Measurements from ENCODE around the gene HMCN2.
"Not testable (repeated sequence)": the region's sequence is repeated elsewhere in the genome, so short reads cannot be mapped to it uniquely, and the experiment has no call there.

The HMCN2 gene

DNA sequence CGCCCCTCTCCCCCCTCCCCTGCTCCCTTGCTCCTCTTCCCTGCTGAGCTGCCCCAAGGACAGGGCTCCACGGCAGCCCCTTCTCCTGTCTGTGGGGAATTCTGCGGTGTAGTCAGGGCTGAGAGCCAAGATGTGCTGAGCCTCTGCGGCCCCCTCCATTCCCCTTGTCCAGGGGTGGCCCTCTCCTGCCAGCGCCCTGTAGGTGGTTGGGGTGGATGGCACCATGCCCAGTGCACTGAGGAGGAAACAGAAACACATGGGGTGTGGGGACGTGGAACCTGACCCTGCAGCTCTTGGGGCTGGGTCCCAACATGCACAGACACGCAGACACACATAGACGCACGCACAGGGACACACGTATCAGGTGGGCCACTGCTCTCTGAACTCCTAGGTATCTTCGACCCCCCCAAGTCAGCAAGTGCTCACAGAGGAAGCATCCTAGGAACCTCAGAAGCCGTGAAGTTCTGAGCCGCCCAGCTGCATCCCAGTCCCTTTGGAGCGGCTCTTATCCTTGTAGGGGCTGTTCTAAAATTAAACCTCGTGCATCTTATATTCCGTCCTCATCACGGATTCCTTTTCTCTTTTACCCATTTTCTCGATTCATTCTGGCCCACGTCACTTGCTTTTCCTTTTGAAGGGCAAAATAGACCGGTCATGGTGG, 64.8 kb downstream of the HMCN2 start:
- DNase-seq (ENCODE audit: low read depth in 4 of 4, low spot score in 1 of 4), result no peak

DNA sequence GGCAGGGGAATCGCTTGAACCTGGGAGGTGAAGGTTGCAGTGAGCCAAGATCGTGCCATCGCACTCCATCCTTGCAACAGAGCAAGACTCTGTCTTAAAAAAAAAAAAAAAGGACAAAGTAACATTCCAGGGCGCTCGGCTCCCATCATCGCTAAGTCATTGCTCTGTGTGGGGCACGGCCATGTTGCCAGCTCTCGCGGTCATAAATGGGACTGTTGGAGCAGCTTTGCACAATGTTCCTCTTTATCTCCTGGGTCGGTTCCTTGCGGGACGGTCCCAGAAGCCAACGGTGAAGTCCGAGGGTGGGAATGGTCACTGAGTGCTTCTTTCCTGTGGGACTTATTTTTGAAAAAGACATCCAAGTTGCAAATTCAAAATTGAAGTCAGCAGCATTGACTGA, 65.5 kb downstream of the HMCN2 start:
- no peak for DNase-seq (ENCODE audit: low read depth in 4 of 4, low spot score in 1 of 4)

DNA sequence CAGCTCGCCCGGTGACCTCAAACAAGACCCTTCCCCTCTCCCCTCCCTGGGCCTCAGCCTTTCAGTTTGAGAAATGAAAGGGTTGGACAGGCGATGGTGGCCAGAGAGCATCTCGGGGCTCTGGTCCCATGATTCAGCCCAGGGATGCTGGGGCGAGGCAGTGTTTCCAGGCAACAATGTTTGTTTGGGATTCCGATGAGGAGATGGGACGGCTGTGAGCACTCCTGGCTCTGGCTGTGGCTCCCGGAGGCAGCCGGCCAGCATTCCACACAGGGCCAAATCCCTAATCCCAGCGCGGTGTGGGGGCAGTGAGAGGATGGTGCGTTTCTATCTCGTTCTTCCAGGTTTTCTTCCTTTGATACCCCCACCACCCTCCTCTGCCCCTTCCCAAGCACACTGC, 66.0 kb downstream of the HMCN2 start:
- DNase-seq (ENCODE audit: low read depth in 4 of 4, low spot score in 1 of 4), result no peak

DNA sequence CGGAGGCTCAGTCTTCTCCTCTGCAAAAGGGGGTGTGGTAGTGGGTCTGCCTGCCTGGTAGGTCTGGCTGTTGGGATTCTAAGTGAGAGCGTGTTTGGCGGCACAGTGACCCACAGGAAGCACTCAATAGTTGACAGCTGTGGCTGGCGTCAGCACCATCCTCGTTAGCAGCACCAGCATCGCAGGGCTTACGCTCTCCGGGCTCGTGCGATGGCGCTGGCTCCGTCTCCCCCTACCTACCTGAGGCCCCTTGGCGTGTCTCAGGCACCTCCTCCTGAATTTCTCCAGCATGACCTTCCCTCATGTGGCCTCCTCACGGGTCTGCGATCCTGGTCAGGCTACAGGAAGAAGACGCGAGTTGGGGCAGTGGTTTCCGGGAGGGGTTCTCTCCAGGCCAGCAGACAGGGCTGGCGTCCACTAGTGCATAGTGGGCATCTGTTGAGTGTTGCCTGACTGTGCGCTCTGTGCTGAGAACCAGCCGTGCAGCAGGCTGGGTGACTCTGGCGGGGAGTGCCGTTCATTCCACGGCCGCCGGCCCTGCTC, 66.9 kb downstream of the HMCN2 start:
- no peak for DNase-seq (ENCODE audit: low read depth in 4 of 4, low spot score in 1 of 4)

DNA sequence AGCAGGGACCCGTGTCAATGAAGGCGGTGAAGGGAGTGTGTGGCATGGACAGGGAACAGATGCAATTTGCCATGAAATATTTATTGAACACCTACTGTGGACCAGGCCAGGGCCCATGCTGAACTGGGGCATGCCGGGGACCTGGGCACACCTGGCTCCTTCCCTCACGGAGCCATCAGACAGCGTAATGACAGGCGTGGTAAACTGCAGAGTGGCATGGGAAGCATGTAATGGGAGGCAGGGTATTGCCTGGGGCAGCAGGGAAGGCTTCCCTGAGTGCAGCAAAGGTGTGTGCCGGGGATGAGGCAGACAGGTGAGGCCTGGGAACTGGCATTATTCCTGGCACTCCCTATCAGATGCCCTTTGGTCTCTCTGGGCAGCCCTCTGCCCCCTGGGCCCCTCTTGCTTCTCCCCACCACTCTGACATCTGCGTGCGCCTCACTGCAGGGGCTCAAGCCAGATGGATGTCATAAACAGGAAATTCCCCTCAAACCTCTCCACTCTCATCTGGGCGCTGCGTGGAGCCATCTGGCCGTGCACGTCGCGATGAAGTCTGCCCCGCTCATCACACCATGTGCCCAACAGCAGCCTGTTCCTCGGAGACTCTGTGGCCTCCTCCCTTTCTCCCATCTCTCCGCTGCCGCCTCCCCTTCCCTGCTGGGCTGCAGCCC, 67.6 kb downstream of the HMCN2 start:
- DNase-seq (ENCODE audit: low read depth in 4 of 4, low spot score in 1 of 4), result no peak

DNA sequence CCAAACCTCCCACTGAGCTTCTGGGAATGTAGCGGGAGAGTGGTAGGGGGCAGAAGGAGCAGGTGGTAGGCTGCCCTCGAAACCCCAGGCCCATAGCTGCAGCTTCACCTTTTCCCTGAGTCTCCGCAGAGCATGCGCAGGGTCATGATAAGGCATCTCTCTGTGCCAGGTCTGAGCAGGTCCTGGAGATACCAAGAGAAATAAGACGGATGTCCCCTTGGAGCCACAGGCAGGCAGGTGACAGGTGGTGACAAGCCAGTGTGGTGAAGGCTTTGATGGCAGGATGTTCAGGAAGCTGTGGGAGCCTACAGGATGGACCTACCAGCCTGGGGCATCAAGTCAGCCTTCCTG, 68.1 kb downstream of the HMCN2 start:
- DNase-seq (ENCODE audit: low read depth in 4 of 4, low spot score in 1 of 4), result no peak

DNA sequence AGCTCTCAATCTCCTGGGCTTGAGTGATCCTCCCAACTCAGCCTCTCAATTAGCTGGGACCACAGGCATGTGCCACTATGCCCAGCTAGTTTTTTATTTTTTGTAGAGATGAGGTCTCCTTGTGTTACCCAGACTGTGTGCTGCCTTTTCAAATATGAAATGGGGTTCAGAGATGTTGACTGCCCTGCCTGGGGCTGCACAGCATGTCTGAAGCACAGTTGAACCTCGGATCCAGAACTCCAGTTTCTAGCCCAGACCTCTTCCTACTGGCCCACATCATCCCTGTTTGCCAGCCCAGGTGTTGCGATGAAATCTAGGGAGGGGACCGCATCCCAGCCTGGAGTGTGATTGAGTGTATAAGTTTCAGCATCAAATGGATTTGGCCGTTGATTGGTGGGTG, 69.4 kb downstream of the HMCN2 start:
- no peak for DNase-seq (ENCODE audit: low read depth in 4 of 4, low spot score in 1 of 4)

DNA sequence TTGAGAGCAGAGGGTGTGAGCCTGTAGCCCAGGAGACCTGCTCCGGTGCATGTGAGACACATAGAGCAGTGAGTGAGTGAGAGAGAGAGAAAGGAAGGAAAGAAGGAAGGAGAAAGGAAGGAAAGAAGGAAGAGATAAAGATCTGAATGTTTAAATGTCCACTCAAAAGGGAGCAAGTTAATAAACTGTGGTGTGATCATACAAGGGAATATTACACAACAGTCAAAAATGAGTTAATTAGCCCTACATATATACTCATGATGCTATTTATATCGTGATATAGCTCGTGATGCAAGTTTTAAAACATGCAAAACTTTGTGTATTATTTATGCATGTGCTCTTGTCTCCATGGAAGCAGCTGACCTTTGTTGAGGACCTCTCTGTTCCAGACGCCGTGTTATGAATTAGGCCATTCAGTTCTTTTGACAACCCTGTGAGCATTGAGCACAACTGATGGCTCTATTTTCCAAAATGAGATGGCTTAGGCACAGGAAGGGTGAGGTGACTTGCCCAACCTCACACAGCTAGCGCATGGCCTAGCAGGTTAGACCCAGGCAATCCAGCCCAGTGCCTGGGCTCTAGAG, 70.6 kb downstream of the HMCN2 start:
- no peak for DNase-seq (ENCODE audit: low read depth in 4 of 4, low spot score in 1 of 4)

DNA sequence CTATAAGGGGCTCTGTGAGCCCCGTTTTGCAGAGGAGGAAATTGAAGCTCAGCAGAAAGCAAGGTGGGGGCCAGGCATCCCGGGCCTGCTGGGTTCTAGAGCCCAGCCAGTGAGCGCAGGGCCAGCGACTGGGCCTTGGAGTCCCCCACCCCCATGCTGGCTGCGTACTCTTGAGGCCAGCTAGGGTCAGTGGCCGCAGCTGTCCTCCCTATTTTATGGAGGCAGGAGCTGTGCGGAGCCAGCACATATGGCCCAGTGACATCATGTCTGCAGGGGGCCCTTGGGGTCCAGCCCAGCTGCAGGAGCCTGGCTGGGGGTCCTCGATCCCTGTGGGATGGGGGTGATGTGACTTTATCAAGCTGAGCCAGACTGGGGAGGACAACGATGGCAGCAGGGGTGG, 71.3 kb downstream of the HMCN2 start:
- no peak for DNase-seq (ENCODE audit: low read depth in 4 of 4, low spot score in 1 of 4)

DNA sequence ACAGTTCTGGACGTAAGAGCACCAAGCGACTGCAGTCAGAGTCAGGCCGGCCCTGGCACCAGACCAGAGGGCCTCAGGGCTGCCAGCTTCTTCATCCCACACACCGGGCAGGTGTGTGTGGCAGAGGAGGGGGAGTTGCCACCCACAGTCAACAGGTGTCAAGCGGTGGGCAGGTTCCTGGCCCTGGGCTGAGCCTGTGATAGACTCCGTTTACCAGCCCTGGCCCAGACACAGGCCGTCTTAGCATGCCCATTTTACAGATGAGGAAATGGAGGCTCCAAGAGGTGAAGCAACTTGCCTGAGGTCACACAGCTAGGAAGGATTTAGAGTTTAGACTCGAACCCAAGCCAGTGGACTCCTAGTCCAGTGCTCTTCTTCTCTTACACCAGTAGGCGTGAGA, 71.8 kb downstream of the HMCN2 start:
- DNase-seq (ENCODE audit: low read depth in 4 of 4, low spot score in 1 of 4), result no peak

DNA sequence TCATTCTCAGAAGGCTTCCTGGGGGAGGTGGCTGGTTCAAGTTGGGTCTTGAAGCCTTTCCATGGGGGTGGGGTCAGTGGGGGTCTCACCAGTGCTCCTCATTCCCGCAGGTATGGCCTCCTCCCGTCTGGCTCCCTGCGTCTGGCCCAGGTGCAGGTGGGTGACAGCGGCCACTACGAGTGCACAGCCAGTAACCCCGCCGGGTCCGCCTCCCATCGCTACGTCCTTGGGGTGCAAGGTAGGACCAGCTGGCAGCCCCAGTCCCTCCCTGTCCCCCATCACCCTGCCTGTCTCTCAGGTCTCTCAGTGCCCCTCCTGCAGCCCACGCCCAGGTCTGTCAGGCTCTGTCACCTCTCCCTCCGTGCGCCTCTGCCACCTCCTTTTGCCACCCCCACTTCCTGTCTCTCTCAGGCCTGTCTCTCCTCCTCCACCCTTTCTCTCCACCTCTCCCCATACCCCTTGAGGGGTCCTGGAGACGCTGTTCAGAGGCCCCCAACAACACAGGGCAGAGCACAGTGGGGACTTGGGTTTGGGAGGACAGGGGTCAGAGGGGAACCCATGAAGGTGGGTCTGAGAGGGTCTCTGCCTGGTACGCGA, 72.3 kb downstream of the HMCN2 start:
- no peak for DNase-seq (ENCODE audit: low read depth in 4 of 4, low spot score in 1 of 4)

DNA sequence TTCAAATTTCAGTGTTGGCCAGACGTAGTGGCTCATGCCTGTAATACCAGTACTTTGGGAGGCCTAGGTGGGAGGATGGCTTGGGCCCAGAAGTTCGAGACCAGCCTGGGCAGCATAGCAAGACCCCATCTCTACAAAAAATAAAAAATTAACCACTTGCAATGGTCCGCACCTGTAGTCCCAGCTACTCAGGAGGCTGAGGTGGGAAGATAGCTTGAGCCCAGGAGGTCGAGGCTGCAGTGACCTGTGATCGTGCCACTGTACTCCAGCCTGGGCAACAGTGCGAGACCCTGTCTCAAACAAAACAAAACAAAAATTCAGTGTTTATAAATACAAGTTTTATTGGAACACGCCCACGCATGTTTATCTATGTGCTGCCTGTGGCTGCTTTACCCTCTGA, 73.3 kb downstream of the HMCN2 start:
- not testable (repeated sequence) for DNase-seq (ENCODE audit: low read depth in 4 of 4, low spot score in 1 of 4)

DNA sequence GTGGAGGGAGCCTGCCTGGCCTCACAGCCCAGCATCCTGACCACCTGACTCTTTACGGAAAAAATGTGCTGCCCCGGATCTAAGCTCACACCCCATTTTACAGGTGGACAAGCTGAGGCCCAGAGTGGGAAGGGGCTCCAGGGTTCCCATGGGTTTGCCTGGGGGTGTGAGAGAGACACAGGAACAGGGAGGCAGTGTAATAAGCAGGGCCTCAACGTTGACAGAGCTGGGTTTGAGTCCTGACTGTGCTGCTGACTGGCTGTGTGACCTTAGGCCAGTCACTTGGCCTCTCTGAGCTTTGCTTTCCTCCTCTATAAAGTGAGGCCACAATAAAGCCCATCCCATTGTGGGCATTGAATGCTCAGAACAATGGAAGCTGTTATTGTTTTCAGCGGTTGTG, 73.7 kb downstream of the HMCN2 start:
- no peak for DNase-seq (ENCODE audit: low read depth in 4 of 4, low spot score in 1 of 4)

DNA sequence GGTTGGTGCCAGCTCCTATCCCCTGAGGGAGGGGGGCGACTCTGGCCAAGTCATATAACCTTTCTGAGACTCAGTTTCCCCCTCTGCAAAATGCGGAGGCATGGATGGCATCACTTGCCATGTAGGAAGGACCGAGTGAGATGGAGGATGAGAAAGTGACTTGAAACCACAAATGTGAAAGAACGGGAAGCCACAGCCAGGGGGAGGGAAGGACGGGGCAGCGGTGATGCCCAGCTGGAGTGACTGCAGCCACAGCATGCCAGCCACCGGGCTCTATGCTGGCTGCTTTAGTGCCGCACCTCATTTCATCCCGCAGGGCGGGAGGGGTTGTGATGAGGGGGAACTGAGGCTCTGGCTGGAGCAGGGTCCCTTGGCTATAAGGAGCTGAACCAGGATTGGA, 74.5 kb downstream of the HMCN2 start:
- no peak for DNase-seq (ENCODE audit: low read depth in 4 of 4, low spot score in 1 of 4)

DNA sequence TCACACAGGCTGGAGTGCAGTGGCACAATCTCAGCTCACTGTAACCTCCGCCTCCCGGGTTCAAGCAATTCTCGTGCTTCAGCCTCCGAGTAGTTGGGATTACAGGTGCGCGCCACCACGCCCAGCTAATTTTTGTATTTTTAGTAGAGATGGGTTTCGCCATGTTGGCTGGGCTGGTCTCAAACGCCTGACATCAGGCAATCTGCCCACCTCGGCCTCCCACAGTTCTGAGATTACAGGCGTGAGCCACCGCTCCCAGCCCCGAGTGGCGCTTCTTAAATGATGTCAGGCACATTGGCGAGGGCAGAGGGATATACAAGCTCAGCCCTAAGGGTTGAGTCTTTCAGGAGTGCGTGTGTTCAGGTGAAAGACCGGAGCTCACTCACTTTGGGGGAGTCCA, 75.0 kb downstream of the HMCN2 start:
- not testable (repeated sequence) for DNase-seq (ENCODE audit: low read depth in 4 of 4, low spot score in 1 of 4)

DNA sequence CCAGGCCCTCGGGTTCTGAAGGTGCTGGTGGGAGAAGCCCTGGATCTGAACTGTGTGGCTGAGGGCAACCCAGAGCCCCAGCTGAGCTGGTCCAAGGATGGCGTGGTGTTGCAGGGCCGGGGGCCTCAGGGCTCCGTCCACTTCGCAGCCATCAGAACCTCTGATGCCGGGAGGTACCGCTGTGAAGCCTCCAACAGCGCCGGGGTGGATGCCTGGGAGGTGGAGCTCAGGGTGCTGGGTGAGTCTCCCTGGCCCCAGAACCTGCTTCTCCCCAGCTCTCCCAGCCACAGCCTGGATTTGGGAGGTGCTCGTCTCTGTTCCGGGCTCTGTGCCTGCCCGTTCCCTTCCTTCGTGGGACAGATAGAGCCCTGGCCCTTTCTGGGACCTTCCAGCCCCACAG, 75.6 kb downstream of the HMCN2 start:
- no peak for DNase-seq (ENCODE audit: low read depth in 4 of 4, low spot score in 1 of 4)

DNA sequence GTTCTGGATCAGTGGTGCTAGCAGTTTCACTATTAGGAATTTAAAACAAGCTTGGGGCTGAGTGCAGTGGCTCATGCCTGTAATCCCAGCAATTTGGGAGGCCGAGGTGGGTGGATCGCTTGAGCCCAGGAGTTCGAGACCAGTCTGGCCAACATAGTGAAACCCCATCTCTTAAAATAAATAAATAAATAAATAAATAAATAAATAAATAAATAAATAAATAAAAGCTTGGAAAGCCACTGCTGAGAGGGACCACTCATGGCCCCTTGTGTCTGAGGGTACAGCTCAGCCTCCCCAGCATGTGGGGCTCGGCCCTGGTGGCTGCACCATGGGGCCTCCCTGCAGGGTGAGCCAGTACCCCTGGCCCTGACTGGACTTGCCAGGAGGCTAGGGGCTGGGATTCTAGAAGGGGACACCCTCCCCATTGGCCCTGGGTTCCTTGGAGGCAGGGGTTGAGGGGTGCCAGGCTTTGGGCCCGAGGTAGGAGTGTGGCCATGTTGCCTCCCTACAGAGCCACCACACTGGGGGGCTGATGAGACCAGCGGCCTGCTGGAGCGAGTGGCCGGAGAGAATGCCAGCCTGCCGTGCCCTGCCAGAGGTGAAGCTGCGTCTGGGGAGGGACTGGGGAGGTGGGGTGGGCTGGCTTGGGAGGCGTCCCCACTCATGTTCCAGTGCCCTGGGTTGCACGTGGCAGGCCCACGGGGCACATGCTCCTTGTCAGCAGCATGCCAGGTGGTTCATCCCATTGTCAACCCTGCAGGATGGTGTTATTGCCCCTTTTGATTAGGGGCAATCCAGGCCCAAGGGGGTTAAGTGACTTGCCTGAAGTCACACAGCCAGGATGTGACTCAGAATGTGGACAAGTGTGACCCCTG, 76.5 kb downstream of the HMCN2 start:
- DNase-seq (ENCODE audit: low read depth in 4 of 4, low spot score in 1 of 4), result no peak

DNA sequence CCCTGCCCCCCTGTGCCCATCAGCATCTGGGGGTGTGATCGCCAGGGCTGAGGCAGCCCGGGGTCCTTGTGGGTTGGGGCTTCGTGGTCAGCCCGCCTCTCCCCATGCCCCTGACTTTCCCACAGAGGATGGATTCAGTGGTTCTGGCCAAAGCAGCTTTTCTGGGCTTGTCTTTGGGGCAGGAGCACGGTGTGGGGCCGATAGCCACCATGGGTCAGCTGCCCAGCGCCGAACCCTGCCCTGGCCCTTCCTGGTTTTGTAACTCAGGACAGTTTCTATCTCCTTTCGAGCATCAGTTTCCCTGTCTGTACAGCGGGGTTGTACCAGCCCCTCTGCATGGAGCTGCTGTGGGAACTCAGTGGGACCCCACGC, 77.1 kb downstream of the HMCN2 start:
- no peak for DNase-seq (ENCODE audit: low read depth in 4 of 4, low spot score in 1 of 4)

DNA sequence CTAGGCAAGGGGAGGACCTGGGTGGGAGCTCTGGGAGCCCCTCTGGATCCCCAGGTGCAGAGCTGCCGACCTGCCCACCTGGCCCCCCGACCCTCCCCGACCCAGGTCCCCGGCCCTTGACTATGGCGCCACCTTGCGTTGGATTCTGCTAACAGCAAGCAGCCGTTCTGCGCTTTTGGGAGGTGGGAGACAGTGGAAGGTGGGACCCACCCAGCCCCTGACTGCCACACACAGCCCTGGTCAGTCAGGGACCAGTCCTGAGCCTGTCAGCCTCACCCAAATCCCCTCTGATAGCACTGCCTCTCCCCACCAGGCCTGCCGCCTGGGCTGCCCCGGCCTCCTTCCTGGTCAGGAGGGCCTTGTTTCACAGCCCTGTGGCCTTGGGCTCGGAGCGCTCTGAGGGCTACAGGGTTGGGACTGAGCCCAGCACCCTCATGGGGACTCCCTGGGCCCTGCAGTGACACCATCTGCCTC, 77.9 kb downstream of the HMCN2 start:
- DNase-seq (ENCODE audit: low read depth in 4 of 4, low spot score in 1 of 4), result peak in 3 of 4 experiments; percentile 9 to 17 (median 15)

DNA sequence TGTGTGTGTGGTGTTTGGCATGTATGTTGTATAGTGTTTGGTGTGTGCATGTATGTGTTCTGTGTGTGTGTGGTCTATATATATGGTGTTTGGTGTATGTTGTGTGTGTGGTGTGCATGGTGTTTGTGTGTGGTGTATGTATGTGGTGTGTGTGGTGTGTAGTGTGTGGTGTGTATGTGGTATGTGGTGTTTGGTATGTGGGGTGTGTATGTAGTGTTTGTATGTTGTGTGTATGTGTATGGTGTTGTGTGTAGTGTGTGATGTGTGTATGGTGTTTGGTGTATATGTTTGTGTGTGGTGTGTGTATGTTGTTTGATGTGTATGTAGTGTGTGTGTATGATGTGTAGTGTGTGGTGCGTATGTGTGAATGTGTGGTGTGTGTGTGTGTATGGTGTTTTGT, 78.8 kb downstream of the HMCN2 start:
- DNase-seq (ENCODE audit: low read depth in 4 of 4, low spot score in 1 of 4), result no peak
